Smooth muscle cell (in vitro differentiated cells): Measurements from ENCODE around the gene ZGPAT. TPM values are rescaled to one million over a fixed set of nuclear protein-coding genes. Genes with fewer than 3 reads are reported as not detected.

Source experiments
- DNase-seq: peaks from one replicate; lab custom pipeline; 2025; ENCODE audit not compliant: unreplicated experiment; lab: John Stamatoyannopoulos, UW
- H2AFZ ChIP-seq: fragments of 200-600 bp; sonication (generic); 2 replicates; pipeline ENCODE4 v1.6.0; 2016; ENCODE audit warnings: antibody characterized with exemption, low read depth, mild to moderate bottlenecking
- H3F3A ChIP-seq: fragments of 200-600 bp; sonication (generic); 2 replicates; pipeline ENCODE4 v1.6.0; 2017; ENCODE audit warnings: antibody characterized with exemption, low read depth
- H3K27ac ChIP-seq: fragments of 200-600 bp; sonication (generic); 2 replicates; pipeline ENCODE4 v1.5.1; 2016; ENCODE audit warnings: low read depth, mild to moderate bottlenecking
- H3K27me3 ChIP-seq: fragments of 200-600 bp; sonication (generic); 2 replicates; pipeline ENCODE4 v1.6.1; 2016; ENCODE audit warnings: low read depth, mild to moderate bottlenecking
- H3K36me3 ChIP-seq: fragments of 200-600 bp; sonication (generic); 2 replicates; pipeline ENCODE4 v1.5.1; 2016; ENCODE audit warnings: low read depth
- H3K4me1 ChIP-seq: fragments of 200-600 bp; sonication (generic); 2 replicates; pipeline ENCODE4 v1.5.1; 2016; ENCODE audit warnings: low read depth
- H3K4me2 ChIP-seq: fragments of 200-600 bp; sonication (generic); 2 replicates; pipeline ENCODE4 v1.6.0; 2016; ENCODE audit warnings: mild to moderate bottlenecking
- H3K4me3 ChIP-seq: fragments of 200-600 bp; sonication (generic); 2 replicates; pipeline ENCODE4 v1.5.1; 2016; ENCODE audit warnings: mild to moderate bottlenecking
- H3K79me2 ChIP-seq: fragments of 200-600 bp; sonication (generic); 2 replicates; pipeline ENCODE4 v1.6.0; 2016; ENCODE audit warnings: low read depth, mild to moderate bottlenecking
- H3K9ac ChIP-seq: fragments of 200-600 bp; sonication (generic); 2 replicates; pipeline ENCODE4 v1.6.0; 2016; ENCODE audit warnings: low read depth
- H3K9me3 ChIP-seq: fragments of 200-600 bp; sonication (generic); replicated peaks from 2 replicates; pipeline ENCODE4 v1.5.1; 2016; ENCODE audit warnings: low read depth
- H4K20me1 ChIP-seq: fragments of 200-600 bp; sonication (generic); 2 replicates; pipeline ENCODE4 v1.6.0; 2016; ENCODE audit warnings: low read depth
- WGBS: methylation state at CpG from one replicate; pipeline ENCODE4 v1.1.7; 2016; ENCODE audit warnings: low lambda C conversion rate; 5-methylcytosine and 5-hydroxymethylcytosine counted together
- polyA plus RNA-seq: library from polyadenylated mRNA; unstranded; fragments of >200 nt; fragmentation: Nextera tagmentation; extraction: Ambion mirVana; gene quantifications from 2 replicates; pipeline ENCODE4 v1.2.1, GENCODE V29; 2016
- total RNA-seq: library from RNA; depleted of rRNA; stranded (reverse); fragments of >200 nt; gene quantifications from 2 replicates; pipeline ENCODE4 v1.2.3, GENCODE V29; 2014
- TF ChIP-seq, protein P1 (sequence below): fragments of 200-600 bp; sonication (generic); IDR thresholded peaks from 2 replicates; pipeline ENCODE4 v1.5.1; 2017; ENCODE audit warnings: borderline replicate concordance, mild to moderate bottlenecking, antibody characterized with exemption; ENCODE audit not compliant: insufficient read depth, poor library complexity, severe bottlenecking

The ZGPAT gene
- total and polyA plus RNA-seq, 2 experiments from 2014 or later = 13.8 to 32.3 TPM

DNA sequence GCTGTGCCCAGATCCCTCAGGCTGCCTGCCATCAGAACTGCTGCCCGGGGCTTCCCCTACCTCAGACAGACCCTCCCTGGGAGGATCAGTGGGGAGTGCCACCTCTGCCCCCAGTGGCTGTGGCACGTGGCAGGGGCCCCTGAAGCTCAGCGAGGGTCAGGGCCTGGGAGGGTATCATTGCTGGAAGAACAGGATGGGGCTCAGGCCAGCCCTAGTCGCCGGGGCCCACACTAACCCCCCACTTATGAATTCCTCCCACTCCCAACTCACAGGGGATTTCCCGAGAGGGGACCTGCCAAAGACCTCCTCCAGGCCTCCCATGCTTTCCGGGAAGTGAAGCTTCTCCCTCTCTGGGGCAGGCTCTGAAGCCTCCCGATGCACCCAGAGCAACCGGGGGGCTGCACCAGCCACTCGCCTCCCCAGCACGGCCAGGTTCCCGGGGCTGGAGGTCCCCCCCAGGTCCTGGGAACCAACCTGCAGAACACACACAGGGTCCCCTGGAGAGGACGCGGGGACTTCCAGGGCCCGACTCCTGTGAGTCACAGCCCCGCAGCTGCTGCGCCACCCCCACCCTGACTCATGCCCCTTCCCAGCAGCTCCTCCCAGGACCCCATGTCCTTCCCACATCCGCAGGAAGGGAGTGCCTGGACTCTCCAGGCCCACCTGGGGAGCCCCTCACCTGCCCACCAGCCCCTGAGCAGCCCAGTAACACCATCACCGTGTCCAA lies 8.9 kb upstream of the ZGPAT start:
- DNase-seq = peak; percentile 78

GRCh38 chr20:63699466-63700198 lies 8.2 kb upstream of the ZGPAT start:
- DNase-seq = no peak
- TF ChIP-seq, protein P1, sequence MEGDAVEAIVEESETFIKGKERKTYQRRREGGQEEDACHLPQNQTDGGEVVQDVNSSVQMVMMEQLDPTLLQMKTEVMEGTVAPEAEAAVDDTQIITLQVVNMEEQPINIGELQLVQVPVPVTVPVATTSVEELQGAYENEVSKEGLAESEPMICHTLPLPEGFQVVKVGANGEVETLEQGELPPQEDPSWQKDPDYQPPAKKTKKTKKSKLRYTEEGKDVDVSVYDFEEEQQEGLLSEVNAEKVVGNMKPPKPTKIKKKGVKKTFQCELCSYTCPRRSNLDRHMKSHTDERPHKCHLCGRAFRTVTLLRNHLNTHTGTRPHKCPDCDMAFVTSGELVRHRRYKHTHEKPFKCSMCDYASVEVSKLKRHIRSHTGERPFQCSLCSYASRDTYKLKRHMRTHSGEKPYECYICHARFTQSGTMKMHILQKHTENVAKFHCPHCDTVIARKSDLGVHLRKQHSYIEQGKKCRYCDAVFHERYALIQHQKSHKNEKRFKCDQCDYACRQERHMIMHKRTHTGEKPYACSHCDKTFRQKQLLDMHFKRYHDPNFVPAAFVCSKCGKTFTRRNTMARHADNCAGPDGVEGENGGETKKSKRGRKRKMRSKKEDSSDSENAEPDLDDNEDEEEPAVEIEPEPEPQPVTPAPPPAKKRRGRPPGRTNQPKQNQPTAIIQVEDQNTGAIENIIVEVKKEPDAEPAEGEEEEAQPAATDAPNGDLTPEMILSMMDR = no peak
- H3K27ac ChIP-seq = peak overlapping the region; percentile 97
- no peaks in the 10 kb centered on the region for H3K36me3 ChIP-seq
- H3K4me2 ChIP-seq = peak overlapping the region; percentile 83
- peaks cover 20% of the 10 kb centered on the region for H3K4me1 ChIP-seq
- no peaks in the 10 kb centered on the region for H4K20me1 ChIP-seq
- 89% methylated on average over 21 of the region's 24 CpGs for WGBS
- no peaks in the 10 kb centered on the region for H3K9me3 ChIP-seq
- no peak overlapping the region for H2AFZ ChIP-seq
- H3K79me2 ChIP-seq = no peaks in the 10 kb centered on the region
- no peaks in the 10 kb centered on the region for H3K27me3 ChIP-seq
- no peak overlapping the region for H3K4me3 ChIP-seq
- no peaks in the 10 kb centered on the region for H3F3A ChIP-seq
- H3K9ac ChIP-seq = peak overlapping the region; percentile 91

More for the DNA sequence above, 8.9 kb upstream of the ZGPAT start:
- Histone ChIP-seq H3K4me2 (peak overlapping the region; percentile 83), H3K4me3 (no peak overlapping the region), H3K4me1 (peaks cover 20% of the 10 kb centered on the region), H2AFZ (no peak overlapping the region), H4K20me1 (no peaks in the 10 kb centered on the region), H3K79me2 (no peaks in the 10 kb centered on the region), H3K36me3 (no peaks in the 10 kb centered on the region), H3K27me3 (no peaks in the 10 kb centered on the region), H3F3A (no peaks in the 10 kb centered on the region), H3K9me3 (no peaks in the 10 kb centered on the region), H3K27ac (peak overlapping the region; percentile 97), H3K9ac (peak overlapping the region; percentile 91)
- 31% methylated on average over 17 of the region's 19 CpGs for WGBS
- TF ChIP-seq, protein P1 = no peak

- peaks cover 20% of the 10 kb centered on the region for H3K4me1 ChIP-seq
- H3K4me2 ChIP-seq = no peak overlapping the region
- no peak for DNase-seq
- no peak overlapping the region for H3K27ac ChIP-seq
- no peaks in the 10 kb centered on the region for H4K20me1 ChIP-seq
- no peak overlapping the region for H2AFZ ChIP-seq
- H3K9me3 ChIP-seq = no peaks in the 10 kb centered on the region
- H3K79me2 ChIP-seq = no peaks in the 10 kb centered on the region
- H3K27me3 ChIP-seq = no peaks in the 10 kb centered on the region
- 95% methylated on average over 39 of the region's 43 CpGs for WGBS
- no peaks in the 10 kb centered on the region for H3F3A ChIP-seq
- H3K4me3 ChIP-seq = no peak overlapping the region
- H3K36me3 ChIP-seq = no peaks in the 10 kb centered on the region
- H3K9ac ChIP-seq = peak overlapping the region; percentile 91
- TF ChIP-seq, protein P1 = no peak
Measured at GRCh38 chr20:63700199-63701050, 7.4 kb upstream of the ZGPAT start.
